GM21737 (cell line): ENCODE data around the gene SPA17.

Experiments
- ATAC-seq: cut with Tn5 transposase; IDR thresholded peaks from one replicate; pipeline ENCODE4 v1.9.1; 2021; ENCODE audit warnings: mild to moderate bottlenecking, moderate library complexity; ENCODE audit not compliant: unreplicated experiment

SPA17 gene

GRCh38 chr11:124673333-124674167 lies at the start of gene SPA17, which contains the start of gene SIAE:
Gene SPA17, plus strand, starts transcription at chr11:124673904. Its CDS starts 1,361 bp downstream, at chr11:124675265.
Gene SIAE, minus strand, starts transcription at chr11:124673739. Its CDS starts 31 bp downstream, at chr11:124673708.
- peak; percentile 89 for ATAC-seq

- ATAC-seq: no peak
These were observed 48.1 kb upstream of the SPA17 start for GRCh38 chr11:124625504-124626168.

- ATAC-seq: no peak
These were observed 46.2 kb upstream of the SPA17 start for GRCh38 chr11:124627546-124627945.

- no peak for ATAC-seq
These were observed 43.7 kb upstream of the SPA17 start for GRCh38 chr11:124629961-124630360.

- ATAC-seq: no peak
These were observed 40.3 kb upstream of the SPA17 start for GRCh38 chr11:124633355-124633754.

GRCh38 chr11:124635932-124636331 lies 37.8 kb upstream of the SPA17 start:
- no peak for ATAC-seq

- ATAC-seq: no peak
These were observed 35.2 kb upstream of the SPA17 start for GRCh38 chr11:124638500-124638899.

GRCh38 chr11:124639186-124639585 lies 34.5 kb upstream of the SPA17 start:
- ATAC-seq: no peak

GRCh38 chr11:124640666-124641065 lies 33.0 kb upstream of the SPA17 start:
- no peak for ATAC-seq

- no peak for ATAC-seq
These were observed 31.1 kb upstream of the SPA17 start for GRCh38 chr11:124642628-124643027.

GRCh38 chr11:124643042-124643604 lies 30.6 kb upstream of the SPA17 start:
- no peak for ATAC-seq

GRCh38 chr11:124643605-124644425 lies 29.9 kb upstream of the SPA17 start:
- ATAC-seq: no peak

GRCh38 chr11:124644426-124645280 lies 29.1 kb upstream of the SPA17 start:
- ATAC-seq: no peak

GRCh38 chr11:124646148-124646547 lies 27.6 kb upstream of the SPA17 start:
- no peak for ATAC-seq

- ATAC-seq: no peak
These were observed 25.1 kb upstream of the SPA17 start for GRCh38 chr11:124648610-124649009.

- no peak for ATAC-seq
These were observed 16.7 kb upstream of the SPA17 start for GRCh38 chr11:124656774-124657630.

- no peak for ATAC-seq
These were observed 15.8 kb upstream of the SPA17 start for GRCh38 chr11:124657904-124658303.

GRCh38 chr11:124658501-124658900 lies 15.2 kb upstream of the SPA17 start:
- ATAC-seq: no peak

GRCh38 chr11:124658986-124659385 lies 14.7 kb upstream of the SPA17 start:
- ATAC-seq: no peak
